D721Med (cell line): ENCODE results near the gene AOAH.

Experiments used
- DNase-seq: peaks from one replicate; pipeline ENCODE4 v3.0.0; 2011; ENCODE audit warnings: low spot score; ENCODE audit not compliant: insufficient read length
- FAIRE-seq: peaks from 2 replicates; lab custom pipeline; 2011; peaks lifted over from hg19 to GRCh38; lab: Jason Lieb, UNC
- TF ChIP-seq, protein P1 (sequence below): IDR thresholded peaks from 2 replicates; pipeline ENCODE4 v1.5.1; 2012; ENCODE audit warnings: mild to moderate bottlenecking, control low read depth; ENCODE audit not compliant: insufficient read depth; ENCODE audit errors: missing control alignments

AOAH gene

GRCh38 chr7:36562121-36562520, 162.2 kb downstream of the AOAH start:
- DNase-seq (no peak), FAIRE-seq (no peak)
- TF ChIP-seq, protein P1, sequence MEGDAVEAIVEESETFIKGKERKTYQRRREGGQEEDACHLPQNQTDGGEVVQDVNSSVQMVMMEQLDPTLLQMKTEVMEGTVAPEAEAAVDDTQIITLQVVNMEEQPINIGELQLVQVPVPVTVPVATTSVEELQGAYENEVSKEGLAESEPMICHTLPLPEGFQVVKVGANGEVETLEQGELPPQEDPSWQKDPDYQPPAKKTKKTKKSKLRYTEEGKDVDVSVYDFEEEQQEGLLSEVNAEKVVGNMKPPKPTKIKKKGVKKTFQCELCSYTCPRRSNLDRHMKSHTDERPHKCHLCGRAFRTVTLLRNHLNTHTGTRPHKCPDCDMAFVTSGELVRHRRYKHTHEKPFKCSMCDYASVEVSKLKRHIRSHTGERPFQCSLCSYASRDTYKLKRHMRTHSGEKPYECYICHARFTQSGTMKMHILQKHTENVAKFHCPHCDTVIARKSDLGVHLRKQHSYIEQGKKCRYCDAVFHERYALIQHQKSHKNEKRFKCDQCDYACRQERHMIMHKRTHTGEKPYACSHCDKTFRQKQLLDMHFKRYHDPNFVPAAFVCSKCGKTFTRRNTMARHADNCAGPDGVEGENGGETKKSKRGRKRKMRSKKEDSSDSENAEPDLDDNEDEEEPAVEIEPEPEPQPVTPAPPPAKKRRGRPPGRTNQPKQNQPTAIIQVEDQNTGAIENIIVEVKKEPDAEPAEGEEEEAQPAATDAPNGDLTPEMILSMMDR = no peak

DNA sequence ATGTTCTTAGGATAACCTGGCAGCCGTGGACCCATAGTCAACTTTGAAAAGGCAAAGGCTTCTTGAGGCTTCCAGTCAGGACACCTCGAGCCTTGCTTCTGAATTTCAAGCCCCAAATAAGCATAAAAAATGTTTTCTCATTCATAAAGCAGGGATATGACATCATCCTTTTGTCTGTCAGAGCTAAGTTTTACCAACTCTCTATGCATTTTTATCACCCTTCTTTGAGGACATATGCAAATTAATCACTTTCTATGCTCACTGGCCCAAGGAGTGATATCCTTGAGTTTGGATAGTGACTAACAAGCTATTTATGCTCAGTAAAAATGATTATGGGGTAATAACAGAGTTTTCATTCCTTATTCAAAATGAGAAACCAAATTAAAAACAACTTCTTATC, 175.3 kb downstream of the AOAH start:
- DNase-seq (no peak), FAIRE-seq (no peak)
- TF ChIP-seq, protein P1 = no peak

- DNase-seq (no peak), FAIRE-seq (no peak)
- TF ChIP-seq, protein P1 = no peak
Measured at GRCh38 chr7:36547416-36547815, 176.9 kb downstream of the AOAH start.

DNA sequence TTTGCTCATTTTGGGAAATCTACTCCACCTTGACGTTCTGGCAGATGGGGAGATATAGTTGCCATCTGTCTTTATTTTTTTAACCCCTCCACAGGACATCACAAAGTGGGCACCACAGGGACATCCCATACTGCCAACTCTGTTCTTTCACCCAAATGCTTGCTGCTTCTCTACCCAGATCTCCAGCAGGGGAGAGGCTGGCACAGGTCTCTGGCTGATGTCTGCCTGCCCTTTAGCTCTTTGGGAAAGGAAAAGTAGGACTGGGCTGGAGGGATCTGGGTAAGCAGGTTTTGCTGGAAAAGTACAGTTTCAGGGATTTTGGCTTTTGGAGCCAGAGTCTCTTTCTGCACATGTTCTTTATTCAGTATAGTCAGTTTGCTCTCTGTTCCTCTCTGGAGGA, 178.0 kb downstream of the AOAH start:
- no peak for DNase-seq
- TF ChIP-seq, protein P1 = no peak
- no peak for FAIRE-seq

DNA sequence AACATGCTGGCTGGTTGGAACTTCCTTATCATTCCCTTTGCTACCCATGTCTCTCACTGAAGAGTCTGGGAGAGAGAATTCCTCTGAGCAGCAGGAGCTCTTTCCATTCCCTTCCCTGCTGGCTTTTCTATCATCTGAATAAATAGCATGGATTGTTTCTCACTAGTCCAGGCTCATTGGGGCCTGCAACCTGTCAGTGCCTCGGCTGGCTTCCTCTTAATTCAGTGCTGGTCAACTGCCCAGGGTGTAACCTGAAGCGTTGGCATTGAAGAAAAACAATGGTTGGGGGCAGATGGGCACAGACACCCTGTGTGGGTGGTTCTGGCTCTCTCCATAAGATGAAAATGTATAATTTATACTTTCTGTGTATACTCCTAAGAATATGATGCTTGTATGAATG, 179.0 kb downstream of the AOAH start:
- no peak for FAIRE-seq
- TF ChIP-seq, protein P1 = no peak
- DNase-seq = no peak

DNA sequence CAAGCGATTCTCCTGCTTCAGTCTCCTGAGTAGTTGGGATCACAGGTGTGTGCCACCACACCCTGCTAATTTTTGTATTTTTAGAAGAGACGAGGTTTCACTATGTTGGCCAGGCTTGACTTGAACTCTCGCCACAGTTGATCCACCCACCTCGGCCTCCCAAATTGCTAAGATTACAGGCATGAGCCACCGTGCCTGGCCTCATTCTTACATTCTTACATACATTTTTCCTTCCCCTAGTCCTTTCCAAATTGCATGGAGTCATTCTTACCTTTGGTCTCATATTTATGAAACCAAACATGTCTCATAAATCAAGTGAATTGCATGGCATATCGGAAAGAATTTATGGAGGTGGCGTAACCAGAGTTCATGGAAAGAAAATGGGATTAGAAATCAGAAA, 186.2 kb downstream of the AOAH start:
- TF ChIP-seq, protein P1 = no peak
- FAIRE-seq = no peak

GRCh38 chr7:36535866-36536664, 188.2 kb downstream of the AOAH start:
- DNase-seq = no peak
- no peak for FAIRE-seq
- TF ChIP-seq, protein P1 = no peak

More for the DNA sequence above, 186.2 kb downstream of the AOAH start:
- DNase-seq = no peak
